K562 (cell line): ENCODE results near the gene C3AR1. TPM values are rescaled to one million over a fixed set of nuclear protein-coding genes. Genes with fewer than 3 reads are reported as not detected.
A peak's percentile ranks its signal among the peaks of the same experiment; 100 is the strongest.

Experiments
- CREB3 ChIP-seq: fragments of 450-650 bp; conservative IDR thresholded peaks from 2 replicates; pipeline ENCODE4 v1.6.1; 2016; ENCODE audit warnings: missing genetic modification characterization, low read depth, mild to moderate bottlenecking, missing compliant biosample characterization, moderate library complexity
- EP400 ChIP-seq: fragments of 450-650 bp; IDR thresholded peaks from 2 replicates; pipeline ENCODE4 v1.6.1; 2017; ENCODE audit warnings: antibody characterized with exemption, mild to moderate bottlenecking, moderate library complexity
- IFI16 ChIP-seq: fragments of 250-450 bp; sonication (Bioruptor Pico); IDR thresholded peaks from 2 replicates; pipeline ENCODE4 v2.1.2; 2022; ENCODE audit warnings: mild to moderate bottlenecking, inconsistent platforms
- KHSRP ChIP-seq: fragments of 450-650 bp; IDR thresholded peaks from 2 replicates; pipeline ENCODE4 v1.6.1; 2017
- NCOR1 ChIP-seq: fragments of 450-650 bp; IDR thresholded peaks from 2 replicates; pipeline ENCODE4 v1.6.1; 2016; ENCODE audit warnings: mild to moderate bottlenecking, moderate library complexity
- NR2C2 ChIP-seq, 2 experiments: fragments of 200-800 bp in 1 of 2; sonication (Bioruptor generic) in 1 of 2; sonication (generic) in 1 of 2; formaldehyde crosslinking in 1 of 2; IDR thresholded peaks; 2 replicates each; pipeline versions ENCODE4 v1.6.1 to v1.8.0; 2016 to 2022; ENCODE audit warnings: mild to moderate bottlenecking in 1 of 2, missing compliant biosample characterization in 1 of 2, missing genetic modification characterization in 1 of 2, missing genetic modification reagents in 1 of 2
- RBBP5 ChIP-seq: fragments of 200-600 bp; sonication (generic); IDR thresholded peaks from 2 replicates; pipeline ENCODE4 v1.6.1; 2012; ENCODE audit warnings: borderline replicate concordance, mild to moderate bottlenecking, low read length, control low read depth, inconsistent platforms; ENCODE audit not compliant: insufficient read depth, poor library complexity, severe bottlenecking
- SMARCE1 ChIP-seq: fragments of 450-650 bp; IDR thresholded peaks from 2 replicates; pipeline ENCODE4 v1.7.1; 2016; ENCODE audit warnings: mild to moderate bottlenecking
- SUPT5H ChIP-seq: fragments of 450-650 bp; IDR thresholded peaks from 2 replicates; pipeline ENCODE4 v1.6.1; 2016
- THAP7 ChIP-seq: fragments of 250-450 bp; sonication (Bioruptor Pico); IDR thresholded peaks from 2 replicates; pipeline ENCODE4 v1.5.0; 2021
- ZNF133 ChIP-seq: fragments of 250-450 bp; sonication (Bioruptor Pico); IDR thresholded peaks from 2 replicates; pipeline ENCODE4 v1.4.0; 2020; ENCODE audit warnings: mild to moderate bottlenecking
- polyA plus RNA-seq, 8 experiments: library from polyadenylated mRNA; depleted of rRNA in 4 of 8; stranded (reverse) in 5 of 8; unstranded in 3 of 8; fragments of >200 nt; fragmentation: Nextera tagmentation in 2 of 8; fragmentation: Illumina TruSeq in 1 of 8; extraction: Ambion mirVana in 2 of 8; extraction: Trizol in 1 of 8; gene quantifications; 2 replicates each; pipeline versions ENCODE4 v1.2.1 to v1.2.3, GENCODE V29; 2011 to 2014; ENCODE audit warnings: inconsistent platforms in 1 of 8, missing spikeins in 1 of 8
- total RNA-seq, 7 experiments: library from RNA; depleted of rRNA in 6 of 7; stranded (reverse); fragments of >200 nt in 6 of 7; fragmentation: Illumina TruSeq in 2 of 7; extraction: Trizol in 2 of 7; gene quantifications; 2 replicates each; pipeline versions ENCODE4 v1.2.1 to v1.2.3, GENCODE V29; 2011 to 2021; ENCODE audit warnings: low replicate concordance in 1 of 7
- TF ChIP-seq, protein P1 (sequence below): fragments of 450-650 bp; IDR thresholded peaks from 2 replicates; pipeline ENCODE4 v1.6.1; 2017; ENCODE audit warnings: mild to moderate bottlenecking, moderate library complexity
- TF ChIP-seq, protein P2 (sequence below): fragments of 200-600 bp; sonication (generic); IDR thresholded peaks from one replicate; pipeline ENCODE4 v1.6.1; 2012; ENCODE audit warnings: mild to moderate bottlenecking, low read depth, low read length, inconsistent platforms

Gene C3AR1
- total and polyA plus RNA-seq, 9 of the 15 experiments (the other 6 are each of a cell fraction or from before 2014, with no cell fraction given), result 2.2 to 12.9 (median 5.3) TPM

- TF ChIP-seq, protein P1, sequence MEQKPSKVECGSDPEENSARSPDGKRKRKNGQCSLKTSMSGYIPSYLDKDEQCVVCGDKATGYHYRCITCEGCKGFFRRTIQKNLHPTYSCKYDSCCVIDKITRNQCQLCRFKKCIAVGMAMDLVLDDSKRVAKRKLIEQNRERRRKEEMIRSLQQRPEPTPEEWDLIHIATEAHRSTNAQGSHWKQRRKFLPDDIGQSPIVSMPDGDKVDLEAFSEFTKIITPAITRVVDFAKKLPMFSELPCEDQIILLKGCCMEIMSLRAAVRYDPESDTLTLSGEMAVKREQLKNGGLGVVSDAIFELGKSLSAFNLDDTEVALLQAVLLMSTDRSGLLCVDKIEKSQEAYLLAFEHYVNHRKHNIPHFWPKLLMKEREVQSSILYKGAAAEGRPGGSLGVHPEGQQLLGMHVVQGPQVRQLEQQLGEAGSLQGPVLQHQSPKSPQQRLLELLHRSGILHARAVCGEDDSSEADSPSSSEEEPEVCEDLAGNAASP, result no peak
- TF ChIP-seq, protein P2, sequence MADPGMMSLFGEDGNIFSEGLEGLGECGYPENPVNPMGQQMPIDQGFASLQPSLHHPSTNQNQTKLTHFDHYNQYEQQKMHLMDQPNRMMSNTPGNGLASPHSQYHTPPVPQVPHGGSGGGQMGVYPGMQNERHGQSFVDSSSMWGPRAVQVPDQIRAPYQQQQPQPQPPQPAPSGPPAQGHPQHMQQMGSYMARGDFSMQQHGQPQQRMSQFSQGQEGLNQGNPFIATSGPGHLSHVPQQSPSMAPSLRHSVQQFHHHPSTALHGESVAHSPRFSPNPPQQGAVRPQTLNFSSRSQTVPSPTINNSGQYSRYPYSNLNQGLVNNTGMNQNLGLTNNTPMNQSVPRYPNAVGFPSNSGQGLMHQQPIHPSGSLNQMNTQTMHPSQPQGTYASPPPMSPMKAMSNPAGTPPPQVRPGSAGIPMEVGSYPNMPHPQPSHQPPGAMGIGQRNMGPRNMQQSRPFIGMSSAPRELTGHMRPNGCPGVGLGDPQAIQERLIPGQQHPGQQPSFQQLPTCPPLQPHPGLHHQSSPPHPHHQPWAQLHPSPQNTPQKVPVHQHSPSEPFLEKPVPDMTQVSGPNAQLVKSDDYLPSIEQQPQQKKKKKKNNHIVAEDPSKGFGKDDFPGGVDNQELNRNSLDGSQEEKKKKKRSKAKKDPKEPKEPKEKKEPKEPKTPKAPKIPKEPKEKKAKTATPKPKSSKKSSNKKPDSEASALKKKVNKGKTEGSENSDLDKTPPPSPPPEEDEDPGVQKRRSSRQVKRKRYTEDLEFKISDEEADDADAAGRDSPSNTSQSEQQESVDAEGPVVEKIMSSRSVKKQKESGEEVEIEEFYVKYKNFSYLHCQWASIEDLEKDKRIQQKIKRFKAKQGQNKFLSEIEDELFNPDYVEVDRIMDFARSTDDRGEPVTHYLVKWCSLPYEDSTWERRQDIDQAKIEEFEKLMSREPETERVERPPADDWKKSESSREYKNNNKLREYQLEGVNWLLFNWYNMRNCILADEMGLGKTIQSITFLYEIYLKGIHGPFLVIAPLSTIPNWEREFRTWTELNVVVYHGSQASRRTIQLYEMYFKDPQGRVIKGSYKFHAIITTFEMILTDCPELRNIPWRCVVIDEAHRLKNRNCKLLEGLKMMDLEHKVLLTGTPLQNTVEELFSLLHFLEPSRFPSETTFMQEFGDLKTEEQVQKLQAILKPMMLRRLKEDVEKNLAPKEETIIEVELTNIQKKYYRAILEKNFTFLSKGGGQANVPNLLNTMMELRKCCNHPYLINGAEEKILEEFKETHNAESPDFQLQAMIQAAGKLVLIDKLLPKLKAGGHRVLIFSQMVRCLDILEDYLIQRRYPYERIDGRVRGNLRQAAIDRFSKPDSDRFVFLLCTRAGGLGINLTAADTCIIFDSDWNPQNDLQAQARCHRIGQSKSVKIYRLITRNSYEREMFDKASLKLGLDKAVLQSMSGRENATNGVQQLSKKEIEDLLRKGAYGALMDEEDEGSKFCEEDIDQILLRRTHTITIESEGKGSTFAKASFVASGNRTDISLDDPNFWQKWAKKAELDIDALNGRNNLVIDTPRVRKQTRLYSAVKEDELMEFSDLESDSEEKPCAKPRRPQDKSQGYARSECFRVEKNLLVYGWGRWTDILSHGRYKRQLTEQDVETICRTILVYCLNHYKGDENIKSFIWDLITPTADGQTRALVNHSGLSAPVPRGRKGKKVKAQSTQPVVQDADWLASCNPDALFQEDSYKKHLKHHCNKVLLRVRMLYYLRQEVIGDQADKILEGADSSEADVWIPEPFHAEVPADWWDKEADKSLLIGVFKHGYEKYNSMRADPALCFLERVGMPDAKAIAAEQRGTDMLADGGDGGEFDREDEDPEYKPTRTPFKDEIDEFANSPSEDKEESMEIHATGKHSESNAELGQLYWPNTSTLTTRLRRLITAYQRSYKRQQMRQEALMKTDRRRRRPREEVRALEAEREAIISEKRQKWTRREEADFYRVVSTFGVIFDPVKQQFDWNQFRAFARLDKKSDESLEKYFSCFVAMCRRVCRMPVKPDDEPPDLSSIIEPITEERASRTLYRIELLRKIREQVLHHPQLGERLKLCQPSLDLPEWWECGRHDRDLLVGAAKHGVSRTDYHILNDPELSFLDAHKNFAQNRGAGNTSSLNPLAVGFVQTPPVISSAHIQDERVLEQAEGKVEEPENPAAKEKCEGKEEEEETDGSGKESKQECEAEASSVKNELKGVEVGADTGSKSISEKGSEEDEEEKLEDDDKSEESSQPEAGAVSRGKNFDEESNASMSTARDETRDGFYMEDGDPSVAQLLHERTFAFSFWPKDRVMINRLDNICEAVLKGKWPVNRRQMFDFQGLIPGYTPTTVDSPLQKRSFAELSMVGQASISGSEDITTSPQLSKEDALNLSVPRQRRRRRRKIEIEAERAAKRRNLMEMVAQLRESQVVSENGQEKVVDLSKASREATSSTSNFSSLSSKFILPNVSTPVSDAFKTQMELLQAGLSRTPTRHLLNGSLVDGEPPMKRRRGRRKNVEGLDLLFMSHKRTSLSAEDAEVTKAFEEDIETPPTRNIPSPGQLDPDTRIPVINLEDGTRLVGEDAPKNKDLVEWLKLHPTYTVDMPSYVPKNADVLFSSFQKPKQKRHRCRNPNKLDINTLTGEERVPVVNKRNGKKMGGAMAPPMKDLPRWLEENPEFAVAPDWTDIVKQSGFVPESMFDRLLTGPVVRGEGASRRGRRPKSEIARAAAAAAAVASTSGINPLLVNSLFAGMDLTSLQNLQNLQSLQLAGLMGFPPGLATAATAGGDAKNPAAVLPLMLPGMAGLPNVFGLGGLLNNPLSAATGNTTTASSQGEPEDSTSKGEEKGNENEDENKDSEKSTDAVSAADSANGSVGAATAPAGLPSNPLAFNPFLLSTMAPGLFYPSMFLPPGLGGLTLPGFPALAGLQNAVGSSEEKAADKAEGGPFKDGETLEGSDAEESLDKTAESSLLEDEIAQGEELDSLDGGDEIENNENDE, result no peak
- TF ChIP-seq IFI16 (CRISPR knock-in tag), result no peak
- TF ChIP-seq RBBP5, result no peak
- no peak; the same call in 1 of the 2 replicates for TF ChIP-seq SUPT5H
- TF ChIP-seq NCOR1, result no peak
- no peak for TF ChIP-seq ZNF133 (CRISPR knock-in tag)
- TF ChIP-seq THAP7, result no peak
- TF ChIP-seq NR2C2 (CRISPR knock-in tag; IDR thresholded peaks at IDR 0.05), result no peak
- TF ChIP-seq NR2C2 (tag; IDR thresholded peaks at IDR 0.05), result 0 out of 2 replicates have a peak, but pooled peaks have one; percentile 34
- TF ChIP-seq KHSRP, result no peak
- TF ChIP-seq CREB3 (tag), result no peak
- 0 out of 2 replicates have a peak, but pooled peaks have one; percentile 53 for TF ChIP-seq EP400
- no peak for TF ChIP-seq SMARCE1
Observed at GRCh38 chr12:8026291-8026900, 39.8 kb downstream of the C3AR1 start (continued).
